Activated CD8-positive, alpha-beta memory T cell treated with anti-CD3 and anti-CD28 coated beads, Interleukin-2, amount 50 U/mL, for 48 hours (primary cell): ENCODE measurements around the gene FCRLA.
A peak's percentile ranks its signal among the peaks of the same experiment; 100 is the strongest.

Experiments
- DNase-seq: peaks from one replicate; pipeline ENCODE4 v3.0.0-alpha.2; 2020

FCRLA gene

GRCh38 chr1:161735837-161736236 is 28.8 kb downstream of the FCRLA start:
- DNase-seq = no peak

GRCh38 chr1:161736335-161736969 is 29.4 kb downstream of the FCRLA start:
- DNase-seq = no peak

- DNase-seq = no peak
Measured at GRCh38 chr1:161737625-161738024, 30.6 kb downstream of the FCRLA start.

- DNase-seq = peak; percentile 71
Measured at GRCh38 chr1:161738627-161739287, 31.7 kb downstream of the FCRLA start.

- no peak for DNase-seq
Measured at GRCh38 chr1:161739865-161740566, 33.0 kb downstream of the FCRLA start.

GRCh38 chr1:161740921-161741320 is 33.9 kb downstream of the FCRLA start:
- DNase-seq = no peak

- DNase-seq = no peak
Measured at GRCh38 chr1:161743231-161743630, 36.2 kb downstream of the FCRLA start.

GRCh38 chr1:161747801-161748200 is 40.8 kb downstream of the FCRLA start:
- no peak for DNase-seq

- peak; percentile 91 for DNase-seq
Measured at GRCh38 chr1:161749509-161750407, 42.7 kb downstream of the FCRLA start, which contains the start of gene DUSP12. Gene DUSP12, plus strand, starts transcription at chr1:161749786. Its CDS starts 16 bp downstream, at chr1:161749802.

- no peak for DNase-seq
Measured at GRCh38 chr1:161763522-161764098, 56.6 kb downstream of the FCRLA start.
